Neuron (in vitro differentiated cells): ENCODE results near the gene DUS2.
"Not testable (repeated sequence)": the region's sequence is repeated elsewhere in the genome, so short reads cannot be mapped to it uniquely, and the experiment has no call there.

Experiments used
- H2AFZ ChIP-seq: one replicate; pipeline ENCODE4 v1.6.1; 2013; ENCODE audit warnings: low read depth, mild to moderate bottlenecking, inconsistent platforms, low read length, moderate library complexity
- H3K27me3 ChIP-seq: one replicate; pipeline ENCODE4 v1.6.1; 2013; ENCODE audit warnings: low read length; ENCODE audit not compliant: insufficient read depth
- H3K36me3 ChIP-seq: one replicate; pipeline ENCODE4 v1.6.1; 2013; ENCODE audit warnings: low read length; ENCODE audit not compliant: insufficient read depth
- H3K4me1 ChIP-seq: one replicate; pipeline ENCODE4 v1.6.1; 2013; ENCODE audit warnings: low read length; ENCODE audit not compliant: insufficient read depth
- H3K4me3 ChIP-seq: 2 replicates; pipeline ENCODE4 v1.5.1; 2013; ENCODE audit warnings: mild to moderate bottlenecking, low read length, moderate library complexity
- H3K9me3 ChIP-seq: one replicate; pipeline ENCODE4 v1.6.1; 2013; ENCODE audit warnings: low read length

DUS2 gene

GRCh38 chr16:68088130-68088972 is 65.3 kb downstream of the DUS2 start:
- no peaks in the 10 kb centered on the region for H3K27me3 ChIP-seq
- H2AFZ ChIP-seq: no peak overlapping the region
- no peaks in the 10 kb centered on the region for H3K9me3 ChIP-seq
- H3K36me3 ChIP-seq: no peaks in the 10 kb centered on the region
- peaks cover 22% of the 10 kb centered on the region for H3K4me1 ChIP-seq
- peak overlapping the region; percentile 99 for H3K4me3 ChIP-seq

- peaks cover 15% of the 10 kb centered on the region for H3K4me1 ChIP-seq
- no peaks in the 10 kb centered on the region for H3K27me3 ChIP-seq
- no peaks in the 10 kb centered on the region for H3K36me3 ChIP-seq
- H3K9me3 ChIP-seq: no peaks in the 10 kb centered on the region
- no peak overlapping the region for H3K4me3 ChIP-seq
- H2AFZ ChIP-seq: no peak overlapping the region
Measured at GRCh38 chr16:68089067-68089466, 66.0 kb downstream of the DUS2 start.

- no peaks in the 10 kb centered on the region for H3K9me3 ChIP-seq
- H3K36me3 ChIP-seq: no peaks in the 10 kb centered on the region
- H3K27me3 ChIP-seq: no peaks in the 10 kb centered on the region
- H3K4me3 ChIP-seq: no peak overlapping the region
- H3K4me1 ChIP-seq: peaks cover 11% of the 10 kb centered on the region
- no peak overlapping the region for H2AFZ ChIP-seq
Measured at GRCh38 chr16:68090130-68090529, 67.0 kb downstream of the DUS2 start.

GRCh38 chr16:68090533-68090932 is 67.4 kb downstream of the DUS2 start:
- peaks cover 11% of the 10 kb centered on the region for H3K4me1 ChIP-seq
- no peaks in the 10 kb centered on the region for H3K9me3 ChIP-seq
- H3K4me3 ChIP-seq: no peak overlapping the region
- no peaks in the 10 kb centered on the region for H3K27me3 ChIP-seq
- H2AFZ ChIP-seq: no peak overlapping the region
- H3K36me3 ChIP-seq: no peaks in the 10 kb centered on the region

GRCh38 chr16:68091380-68092261 is 68.5 kb downstream of the DUS2 start:
- H3K27me3 ChIP-seq: no peaks in the 10 kb centered on the region
- H3K36me3 ChIP-seq: no peaks in the 10 kb centered on the region
- H2AFZ ChIP-seq: no peak overlapping the region
- H3K4me3 ChIP-seq: no peak overlapping the region
- H3K9me3 ChIP-seq: no peaks in the 10 kb centered on the region
- H3K4me1 ChIP-seq: peaks cover 11% of the 10 kb centered on the region

- H3K27me3 ChIP-seq, H3K4me1 ChIP-seq, H3K4me3 ChIP-seq, H2AFZ ChIP-seq, H3K9me3 ChIP-seq, H3K36me3 ChIP-seq: not testable (repeated sequence)
Measured at GRCh38 chr16:68092275-68092674, 69.2 kb downstream of the DUS2 start.

GRCh38 chr16:68093816-68094613 is 70.9 kb downstream of the DUS2 start:
- Histone ChIP-seq H3K27me3 (no peaks in the 10 kb centered on the region), H3K4me3 (no peak overlapping the region), H3K9me3 (no peaks in the 10 kb centered on the region), H3K36me3 (no peaks in the 10 kb centered on the region), H2AFZ (no peak overlapping the region), H3K4me1 (peaks cover 2% of the 10 kb centered on the region)

GRCh38 chr16:68094614-68094934 is 71.5 kb downstream of the DUS2 start:
- H2AFZ ChIP-seq: no peak overlapping the region
- H3K4me1 ChIP-seq: peaks cover 2% of the 10 kb centered on the region
- no peaks in the 10 kb centered on the region for H3K9me3 ChIP-seq
- no peaks in the 10 kb centered on the region for H3K27me3 ChIP-seq
- no peaks in the 10 kb centered on the region for H3K36me3 ChIP-seq
- no peak overlapping the region for H3K4me3 ChIP-seq

- H3K36me3 ChIP-seq: no peaks in the 10 kb centered on the region
- no peaks in the 10 kb centered on the region for H3K27me3 ChIP-seq
- H3K4me3 ChIP-seq: no peak overlapping the region
- H2AFZ ChIP-seq: no peak overlapping the region
- H3K4me1 ChIP-seq: peaks cover under 1% of the 10 kb centered on the region
- H3K9me3 ChIP-seq: peaks cover 3% of the 10 kb centered on the region
Measured at GRCh38 chr16:68096491-68096890, 73.4 kb downstream of the DUS2 start.

- Histone ChIP-seq H3K9me3 (peaks cover 3% of the 10 kb centered on the region), H2AFZ (no peak overlapping the region), H3K36me3 (no peaks in the 10 kb centered on the region), H3K4me1 (no peaks in the 10 kb centered on the region), H3K4me3 (no peak overlapping the region), H3K27me3 (no peaks in the 10 kb centered on the region)
Measured at GRCh38 chr16:68097088-68097487, 74.0 kb downstream of the DUS2 start.

GRCh38 chr16:68097895-68098294 is 74.8 kb downstream of the DUS2 start:
- Histone ChIP-seq H3K27me3 (no peaks in the 10 kb centered on the region), H3K4me3 (no peak overlapping the region), H3K9me3 (peaks cover 5% of the 10 kb centered on the region), H2AFZ (no peak overlapping the region), H3K36me3 (no peaks in the 10 kb centered on the region), H3K4me1 (no peaks in the 10 kb centered on the region)

GRCh38 chr16:68100488-68100887 is 77.4 kb downstream of the DUS2 start:
- peaks cover 7% of the 10 kb centered on the region for H3K9me3 ChIP-seq
- H3K27me3 ChIP-seq: no peaks in the 10 kb centered on the region
- no peaks in the 10 kb centered on the region for H3K4me1 ChIP-seq
- H3K36me3 ChIP-seq: no peaks in the 10 kb centered on the region
- H3K4me3 ChIP-seq: no peak overlapping the region
- no peak overlapping the region for H2AFZ ChIP-seq

GRCh38 chr16:68105611-68106010 is 82.5 kb downstream of the DUS2 start:
- H3K4me3 ChIP-seq: no peak overlapping the region
- H3K27me3 ChIP-seq: no peaks in the 10 kb centered on the region
- no peaks in the 10 kb centered on the region for H3K36me3 ChIP-seq
- H3K4me1 ChIP-seq: no peaks in the 10 kb centered on the region
- H2AFZ ChIP-seq: no peak overlapping the region
- H3K9me3 ChIP-seq: peaks cover 4% of the 10 kb centered on the region
